ENCODE data around the gene GARNL3.

The GARNL3 gene

GRCh38 chr9:127233989-127234388 is 30.6 kb upstream of the GARNL3 start:
- H2AFZ ChIP-seq (ENCODE audit: low read length) = no peak overlapping the region
- H3K27ac ChIP-seq (ENCODE audit: low read depth, low read length, poor library complexity, severe bottlenecking) = no peak overlapping the region
- H3K27me3 ChIP-seq (ENCODE audit: insufficient read depth, low read length) = no peaks in the 10 kb centered on the region
- H3K9me2 ChIP-seq (ENCODE audit: low read depth, low read length) = no peaks in the 10 kb centered on the region
- no peak overlapping the region for H3K9ac ChIP-seq (ENCODE audit: low read length)
- H3K79me2 ChIP-seq (ENCODE audit: insufficient read depth, low read length) = no peaks in the 10 kb centered on the region
- H3F3A ChIP-seq (ENCODE audit: insufficient read depth, low read length) = no peaks in the 10 kb centered on the region
- H4K20me1 ChIP-seq (ENCODE audit: insufficient read depth, low read length) = no peaks in the 10 kb centered on the region
- no peaks in the 10 kb centered on the region for H3K36me3 ChIP-seq (ENCODE audit: insufficient read depth, low read length)
- H3K4me2 ChIP-seq (ENCODE audit: low read length) = no peak overlapping the region
- H3K4me1 ChIP-seq (ENCODE audit: insufficient read depth, low read length, severe bottlenecking) = no peaks in the 10 kb centered on the region
- no peak for TF ChIP-seq EZH2 (IDR thresholded peaks at IDR 0.05; ENCODE audit: borderline replicate concordance, low read length)
- no peak for TF ChIP-seq CTCF (IDR thresholded peaks at IDR 0.05; ENCODE audit: low read length)
- no peak overlapping the region for H3K4me3 ChIP-seq (ENCODE audit: low read depth, low read length, poor library complexity, severe bottlenecking)
- H3K9me3 ChIP-seq (ENCODE audit: low read length) = no peaks in the 10 kb centered on the region

- Histone ChIP-seq H3K4me2 (ENCODE audit: low read length) (no peak overlapping the region), H3K4me1 (ENCODE audit: insufficient read depth, low read length, severe bottlenecking) (no peaks in the 10 kb centered on the region), H3K36me3 (ENCODE audit: insufficient read depth, low read length) (no peaks in the 10 kb centered on the region), H3K27me3 (ENCODE audit: insufficient read depth, low read length) (no peaks in the 10 kb centered on the region), H3K9me2 (ENCODE audit: low read depth, low read length) (no peaks in the 10 kb centered on the region), H3K9ac (ENCODE audit: low read length) (no peak overlapping the region), H3K79me2 (ENCODE audit: insufficient read depth, low read length) (no peaks in the 10 kb centered on the region), H3K4me3 (ENCODE audit: low read depth, low read length, poor library complexity, severe bottlenecking) (no peak overlapping the region), H3F3A (ENCODE audit: insufficient read depth, low read length) (no peaks in the 10 kb centered on the region), H2AFZ (ENCODE audit: low read length) (no peak overlapping the region), H4K20me1 (ENCODE audit: insufficient read depth, low read length) (no peaks in the 10 kb centered on the region), H3K9me3 (ENCODE audit: low read length) (no peaks in the 10 kb centered on the region), H3K27ac (ENCODE audit: low read depth, low read length, poor library complexity, severe bottlenecking) (no peak overlapping the region)
- TF ChIP-seq EZH2 (IDR thresholded peaks at IDR 0.05; ENCODE audit: borderline replicate concordance, low read length) = no peak
- TF ChIP-seq CTCF (IDR thresholded peaks at IDR 0.05; ENCODE audit: low read length) = no peak
Measured at GRCh38 chr9:127237801-127238200, 26.8 kb upstream of the GARNL3 start.

GRCh38 chr9:127241354-127241753 is 23.2 kb upstream of the GARNL3 start:
- H3K4me1 ChIP-seq (ENCODE audit: insufficient read depth, low read length, severe bottlenecking) = peaks cover 13% of the 10 kb centered on the region
- no peaks in the 10 kb centered on the region for H3K9me2 ChIP-seq (ENCODE audit: low read depth, low read length)
- no peak for TF ChIP-seq EZH2 (IDR thresholded peaks at IDR 0.05; ENCODE audit: borderline replicate concordance, low read length)
- TF ChIP-seq CTCF (IDR thresholded peaks at IDR 0.05; ENCODE audit: low read length) = no peak

More at GRCh38 chr9:127241354-127241753, 23.2 kb upstream of the GARNL3 start:
- no peak overlapping the region for H3K4me3 ChIP-seq (ENCODE audit: low read depth, low read length, poor library complexity, severe bottlenecking)
- no peak overlapping the region for H3K27ac ChIP-seq (ENCODE audit: low read depth, low read length, poor library complexity, severe bottlenecking)
- H3K9me3 ChIP-seq (ENCODE audit: low read length) = no peaks in the 10 kb centered on the region
- no peak overlapping the region for H2AFZ ChIP-seq (ENCODE audit: low read length)
- H3K79me2 ChIP-seq (ENCODE audit: insufficient read depth, low read length) = no peaks in the 10 kb centered on the region
- no peaks in the 10 kb centered on the region for H3K27me3 ChIP-seq (ENCODE audit: insufficient read depth, low read length)
- H3K9ac ChIP-seq (ENCODE audit: low read length) = no peak overlapping the region
- no peak overlapping the region for H3K4me2 ChIP-seq (ENCODE audit: low read length)
- H3F3A ChIP-seq (ENCODE audit: insufficient read depth, low read length) = no peaks in the 10 kb centered on the region
- H4K20me1 ChIP-seq (ENCODE audit: insufficient read depth, low read length) = no peaks in the 10 kb centered on the region
- no peaks in the 10 kb centered on the region for H3K36me3 ChIP-seq (ENCODE audit: insufficient read depth, low read length)

Measured in OCI-LY1 (cell line).